Measurements from ENCODE around the gene NAV2. TPM values are rescaled to one million over a fixed set of nuclear protein-coding genes. Genes with fewer than 3 reads are reported as not detected.

Gene NAV2
- total and polyA plus RNA-seq, 2 donors from 2014 or later: 5.9 to 37.7 TPM

DNA sequence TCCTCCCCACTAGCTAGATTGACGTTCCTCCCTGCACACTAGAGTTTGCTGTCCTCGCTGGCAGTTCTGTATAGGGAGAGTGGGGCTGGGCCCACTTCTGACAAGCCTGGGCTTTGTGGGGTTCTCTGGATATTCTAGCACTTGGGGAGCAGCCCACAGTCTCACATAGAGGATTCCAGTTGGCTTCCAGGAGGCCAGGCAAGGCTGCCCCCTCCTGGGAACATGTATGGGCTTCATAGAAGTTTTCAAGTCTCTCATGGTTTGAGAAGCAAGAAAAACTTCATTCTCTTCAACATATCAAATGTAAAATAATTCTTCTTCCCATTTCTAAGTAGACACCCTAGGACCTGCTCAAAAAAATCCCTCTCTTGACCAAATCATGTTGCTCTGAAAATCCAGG is 87.5 kb downstream of the NAV2 start:
- Histone ChIP-seq H3K9ac (ENCODE audit: low read length in 3 of 3) (no peak overlapping the region), H3K9me3 (ENCODE audit: control insufficient read depth in 2 of 3, insufficient read depth in 1 of 3, low read length in 3 of 3) (no peaks in the 10 kb centered on the region), H3K27ac (ENCODE audit: low read depth in 2 of 2, low read length in 2 of 2) (no peak overlapping the region), H3K36me3 (ENCODE audit: control insufficient read depth in 2 of 3, insufficient read depth in 3 of 3, low read length in 3 of 3) (no peaks in the 10 kb centered on the region), H3K27me3 (ENCODE audit: control insufficient read depth, insufficient read depth, low read length) (no peaks in the 10 kb centered on the region), H3K4me1 (ENCODE audit: control insufficient read depth in 2 of 3, insufficient read depth in 2 of 3, low read depth in 1 of 3, low read length in 3 of 3) (no peaks in the 10 kb centered on the region), H3K4me3 (ENCODE audit: low read length in 3 of 3) (no peak overlapping the region)
- TF ChIP-seq, protein P1, sequence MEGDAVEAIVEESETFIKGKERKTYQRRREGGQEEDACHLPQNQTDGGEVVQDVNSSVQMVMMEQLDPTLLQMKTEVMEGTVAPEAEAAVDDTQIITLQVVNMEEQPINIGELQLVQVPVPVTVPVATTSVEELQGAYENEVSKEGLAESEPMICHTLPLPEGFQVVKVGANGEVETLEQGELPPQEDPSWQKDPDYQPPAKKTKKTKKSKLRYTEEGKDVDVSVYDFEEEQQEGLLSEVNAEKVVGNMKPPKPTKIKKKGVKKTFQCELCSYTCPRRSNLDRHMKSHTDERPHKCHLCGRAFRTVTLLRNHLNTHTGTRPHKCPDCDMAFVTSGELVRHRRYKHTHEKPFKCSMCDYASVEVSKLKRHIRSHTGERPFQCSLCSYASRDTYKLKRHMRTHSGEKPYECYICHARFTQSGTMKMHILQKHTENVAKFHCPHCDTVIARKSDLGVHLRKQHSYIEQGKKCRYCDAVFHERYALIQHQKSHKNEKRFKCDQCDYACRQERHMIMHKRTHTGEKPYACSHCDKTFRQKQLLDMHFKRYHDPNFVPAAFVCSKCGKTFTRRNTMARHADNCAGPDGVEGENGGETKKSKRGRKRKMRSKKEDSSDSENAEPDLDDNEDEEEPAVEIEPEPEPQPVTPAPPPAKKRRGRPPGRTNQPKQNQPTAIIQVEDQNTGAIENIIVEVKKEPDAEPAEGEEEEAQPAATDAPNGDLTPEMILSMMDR (IDR thresholded peaks at IDR 0.05; ENCODE audit: borderline replicate concordance, extremely low read depth, insufficient read depth): no peak
- intact Hi-C loops (cut with DNase I): no loop called here
- DNase-seq (no peak), FAIRE-seq (no peak)

DNA sequence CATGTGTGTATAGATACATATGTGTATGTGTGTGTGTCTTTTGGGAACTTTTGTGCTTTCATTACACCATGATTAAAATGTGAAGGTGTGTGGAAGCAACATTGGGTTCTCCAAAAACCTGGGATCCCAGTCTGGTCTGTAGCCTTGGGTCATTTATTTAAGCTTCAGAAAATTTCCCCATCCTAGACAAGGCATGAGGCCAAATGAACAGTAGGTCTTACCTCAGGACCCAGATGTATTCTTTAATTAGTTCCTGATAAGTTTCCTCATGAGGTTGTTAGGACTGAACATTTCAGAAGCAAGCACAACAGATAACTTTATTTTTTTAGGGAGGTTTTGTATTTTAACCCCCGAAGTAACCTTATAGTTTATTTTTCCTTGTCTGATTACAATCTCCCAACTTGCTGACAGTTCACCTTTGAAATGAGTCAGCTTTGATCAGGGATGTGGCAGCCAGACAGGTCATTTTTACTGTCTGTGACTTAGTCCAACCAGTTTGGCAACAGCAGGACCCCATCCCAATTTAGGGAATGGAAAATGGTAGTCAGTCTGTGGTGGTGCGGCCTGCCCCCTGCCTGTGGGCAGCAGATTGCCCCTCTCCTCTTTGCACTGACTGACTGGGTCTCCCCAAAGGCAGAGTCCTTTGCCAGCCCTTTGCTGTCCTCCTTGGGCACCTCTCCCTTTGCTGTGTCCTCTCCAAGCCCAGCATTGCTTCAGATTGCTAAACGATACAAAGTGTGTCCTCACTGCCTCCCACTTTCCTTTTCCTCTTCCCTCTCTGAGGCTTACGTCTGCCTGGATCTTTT is 88.3 kb downstream of the NAV2 start:
- H3K9ac ChIP-seq (ENCODE audit: low read length in 3 of 3): no peak overlapping the region
- FAIRE-seq (no peak), DNase-seq (no peak)
- no peak overlapping the region for H3K27ac ChIP-seq (ENCODE audit: low read depth in 2 of 2, low read length in 2 of 2)
- H3K27me3 ChIP-seq (ENCODE audit: control insufficient read depth, insufficient read depth, low read length): no peaks in the 10 kb centered on the region
- no peaks in the 10 kb centered on the region for H3K4me1 ChIP-seq (ENCODE audit: control insufficient read depth in 2 of 3, insufficient read depth in 2 of 3, low read depth in 1 of 3, low read length in 3 of 3)
- H3K9me3 ChIP-seq (ENCODE audit: control insufficient read depth in 2 of 3, insufficient read depth in 1 of 3, low read length in 3 of 3): no peaks in the 10 kb centered on the region
- TF ChIP-seq, protein P1 (IDR thresholded peaks at IDR 0.05; ENCODE audit: borderline replicate concordance, extremely low read depth, insufficient read depth): no peak
- intact Hi-C loops (cut with DNase I): no loop called here
- H3K36me3 ChIP-seq (ENCODE audit: control insufficient read depth in 2 of 3, insufficient read depth in 3 of 3, low read length in 3 of 3): no peaks in the 10 kb centered on the region
- H3K4me3 ChIP-seq (ENCODE audit: low read length in 3 of 3): no peak overlapping the region

DNA sequence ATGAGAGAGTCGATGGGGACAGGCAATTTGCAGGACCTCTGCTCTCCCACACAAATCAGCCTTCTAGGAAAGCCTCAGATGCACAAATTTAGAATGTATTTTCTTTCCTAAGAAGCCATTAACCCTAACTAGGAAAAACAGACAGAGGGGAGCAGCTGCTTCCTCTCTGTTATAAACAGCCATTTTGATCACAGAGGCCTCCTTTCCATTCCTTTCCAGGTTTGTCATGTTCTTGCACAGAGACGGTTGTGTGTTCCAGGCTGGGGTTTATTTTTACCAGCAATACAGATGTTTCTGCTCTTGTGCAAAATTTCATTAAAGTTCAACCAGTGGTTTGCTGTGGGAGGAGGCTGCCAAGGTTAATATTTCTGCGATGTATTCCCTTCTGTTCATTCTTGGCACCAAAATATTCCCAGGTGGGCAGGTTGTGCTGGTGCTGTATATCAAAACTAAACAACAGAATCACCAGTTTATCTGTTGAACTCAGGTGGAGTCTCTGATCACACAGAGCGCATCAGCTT is 90.2 kb downstream of the NAV2 start:
- TF ChIP-seq, protein P1 (IDR thresholded peaks at IDR 0.05; ENCODE audit: borderline replicate concordance, extremely low read depth, insufficient read depth): no peak
- no peak overlapping the region for H3K9ac ChIP-seq (ENCODE audit: low read length in 3 of 3)
- DNase-seq (peak in 1 of 5 donors; percentile 47), FAIRE-seq (no peak)
- no peaks in the 10 kb centered on the region for H3K4me1 ChIP-seq (ENCODE audit: control insufficient read depth in 2 of 3, insufficient read depth in 2 of 3, low read depth in 1 of 3, low read length in 3 of 3)
- intact Hi-C loops (cut with DNase I): no loop called here
- H3K4me3 ChIP-seq (ENCODE audit: low read length in 3 of 3): no peak overlapping the region
- no peaks in the 10 kb centered on the region for H3K36me3 ChIP-seq (ENCODE audit: control insufficient read depth in 2 of 3, insufficient read depth in 3 of 3, low read length in 3 of 3)
- H3K27ac ChIP-seq (ENCODE audit: low read depth in 2 of 2, low read length in 2 of 2): no peak overlapping the region
- H3K27me3 ChIP-seq (ENCODE audit: control insufficient read depth, insufficient read depth, low read length): no peaks in the 10 kb centered on the region
- H3K9me3 ChIP-seq (ENCODE audit: control insufficient read depth in 2 of 3, insufficient read depth in 1 of 3, low read length in 3 of 3): no peaks in the 10 kb centered on the region

All from kidney (tissue), 14 donors.